MCF 10A (cell line): Measurements from ENCODE around the gene ADAMTS2. TPM values are rescaled to one million over a fixed set of nuclear protein-coding genes. Genes with fewer than 3 reads are reported as not detected.

Source experiments
- BruUV-seq: library from RNA; stranded (reverse); fragments of 400-500 nt; replicated peaks from 2 replicates; lab custom pipeline; 2021; lab: Mats Ljungman, UMichigan
- CTCF ChIA-PET: fragments of 300-600 bp; sonication (Branson Sonifier 250); formaldehyde crosslinking; extraction: SDS; loops from one replicate; lab custom pipeline; 2021; ENCODE audit warnings: antibody characterized with exemption, inconsistent platforms; lab: Yijun Ruan, JAX
- POLR2A ChIA-PET: fragments of 300-600, 350-650 bp; sonication (Branson Sonifier 250); formaldehyde crosslinking; extraction: SDS; loops from one replicate; lab custom pipeline; 2020; ENCODE audit warnings: antibody characterized with exemption, inconsistent platforms; lab: Yijun Ruan, JAX
- DNase-seq: peaks from one replicate; pipeline ENCODE4 v3.0.0-alpha.2; 2018; ENCODE audit not compliant: unreplicated experiment
- H3K27ac Mint-ChIP-seq: one replicate; pipeline ENCODE4 v1.8.0; 2022; ENCODE audit warnings: mild to moderate bottlenecking, low read depth, mixed read lengths; ENCODE audit not compliant: unreplicated experiment
- H3K27me3 Mint-ChIP-seq: one replicate; pipeline ENCODE4 v1.8.0; 2022; ENCODE audit warnings: mixed read lengths; ENCODE audit not compliant: insufficient read depth, unreplicated experiment
- H3K36me3 Mint-ChIP-seq: one replicate; pipeline ENCODE4 v1.8.0; 2022; ENCODE audit warnings: mild to moderate bottlenecking, moderate library complexity, mixed read lengths; ENCODE audit not compliant: insufficient read depth, unreplicated experiment
- H3K4me1 Mint-ChIP-seq: one replicate; pipeline ENCODE4 v1.8.0; 2022; ENCODE audit warnings: mixed read lengths; ENCODE audit not compliant: insufficient read depth, unreplicated experiment
- H3K4me3 Mint-ChIP-seq: one replicate; pipeline ENCODE4 v1.8.0; 2022; ENCODE audit warnings: mild to moderate bottlenecking, moderate library complexity, mixed read lengths; ENCODE audit not compliant: unreplicated experiment
- H3K9me3 Mint-ChIP-seq: one replicate; pipeline ENCODE4 v1.8.0; 2022; ENCODE audit warnings: mixed read lengths; ENCODE audit not compliant: unreplicated experiment
- intact Hi-C: fragments of 100-400 bp; cut with micrococcal nuclease; formaldehyde crosslinking; loops from 2 replicates; pipeline ENCODE4 v1.14.1; 2022
- total RNA-seq: library from RNA; stranded (reverse); gene quantifications from 2 replicates; pipeline ENCODE4 v1.2.3, GENCODE V29; 2022
- TF ChIP-seq, protein P1 (sequence below): fragments of 200-600 bp; IDR thresholded peaks from one replicate; pipeline ENCODE4 v1.8.0; 2022; ENCODE audit warnings: antibody characterized with exemption, mild to moderate bottlenecking; ENCODE audit not compliant: unreplicated experiment

The ADAMTS2 gene
- total RNA-seq, 1 experiment from 2014 or later: not detected

DNA sequence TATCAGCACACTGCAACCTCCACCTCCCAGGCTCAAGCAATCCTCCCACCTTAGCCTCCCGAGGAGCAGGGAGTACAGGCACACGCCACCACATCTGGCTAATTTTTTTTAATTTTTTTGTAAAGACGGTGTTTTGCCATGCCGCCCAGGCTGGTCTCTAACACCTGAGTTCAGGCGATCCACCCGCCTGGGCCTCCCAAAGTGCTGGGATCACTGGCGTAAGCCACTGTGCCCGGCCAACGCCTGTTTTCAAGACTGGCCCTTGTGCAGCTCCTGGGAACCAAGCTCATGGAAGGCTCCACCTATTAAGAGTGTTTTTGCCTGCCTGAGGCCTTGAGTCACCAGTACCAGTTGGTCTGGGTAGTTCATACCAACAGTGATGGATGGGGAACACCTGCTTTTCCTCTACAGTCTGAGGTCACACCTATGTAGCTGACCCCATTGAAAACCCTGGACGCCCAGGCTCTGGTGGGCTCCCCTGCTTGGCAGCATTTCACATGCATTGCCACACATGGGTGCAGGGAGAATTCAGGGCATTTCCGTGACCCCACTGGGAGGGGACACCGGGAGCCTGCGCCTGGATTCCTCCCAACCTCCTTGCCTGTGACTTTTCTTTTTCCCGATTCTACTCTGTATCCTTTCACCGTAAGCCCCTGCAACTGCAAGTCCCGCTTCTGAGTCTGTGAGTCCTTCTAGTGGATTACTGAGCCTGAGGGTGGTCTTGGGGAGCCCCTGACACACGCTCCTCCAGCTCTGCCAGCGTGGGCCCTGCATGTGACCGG, 221.6 kb downstream of the ADAMTS2 start:
- H3K4me1 Mint-ChIP-seq: no peaks in the 10 kb centered on the region
- intact Hi-C loops: no loop called here
- H3K27ac Mint-ChIP-seq: no peak overlapping the region
- no peak for DNase-seq
- H3K9me3 Mint-ChIP-seq: peaks cover 23% of the 10 kb centered on the region
- ChIA-PET CTCF (interaction anchor here (1.0 kb wide), 1 partner anchor 20 kb away, joined by 3 read pairs; no protein-coding TSS in a partner anchor), POLR2A (no interaction called here)
- no peaks in the 10 kb centered on the region for H3K27me3 Mint-ChIP-seq
- TF ChIP-seq, protein P1, sequence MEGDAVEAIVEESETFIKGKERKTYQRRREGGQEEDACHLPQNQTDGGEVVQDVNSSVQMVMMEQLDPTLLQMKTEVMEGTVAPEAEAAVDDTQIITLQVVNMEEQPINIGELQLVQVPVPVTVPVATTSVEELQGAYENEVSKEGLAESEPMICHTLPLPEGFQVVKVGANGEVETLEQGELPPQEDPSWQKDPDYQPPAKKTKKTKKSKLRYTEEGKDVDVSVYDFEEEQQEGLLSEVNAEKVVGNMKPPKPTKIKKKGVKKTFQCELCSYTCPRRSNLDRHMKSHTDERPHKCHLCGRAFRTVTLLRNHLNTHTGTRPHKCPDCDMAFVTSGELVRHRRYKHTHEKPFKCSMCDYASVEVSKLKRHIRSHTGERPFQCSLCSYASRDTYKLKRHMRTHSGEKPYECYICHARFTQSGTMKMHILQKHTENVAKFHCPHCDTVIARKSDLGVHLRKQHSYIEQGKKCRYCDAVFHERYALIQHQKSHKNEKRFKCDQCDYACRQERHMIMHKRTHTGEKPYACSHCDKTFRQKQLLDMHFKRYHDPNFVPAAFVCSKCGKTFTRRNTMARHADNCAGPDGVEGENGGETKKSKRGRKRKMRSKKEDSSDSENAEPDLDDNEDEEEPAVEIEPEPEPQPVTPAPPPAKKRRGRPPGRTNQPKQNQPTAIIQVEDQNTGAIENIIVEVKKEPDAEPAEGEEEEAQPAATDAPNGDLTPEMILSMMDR: no peak
- H3K4me3 Mint-ChIP-seq: no peak overlapping the region
- BruUV-seq: no TSS peak
- no peaks in the 10 kb centered on the region for H3K36me3 Mint-ChIP-seq

DNA sequence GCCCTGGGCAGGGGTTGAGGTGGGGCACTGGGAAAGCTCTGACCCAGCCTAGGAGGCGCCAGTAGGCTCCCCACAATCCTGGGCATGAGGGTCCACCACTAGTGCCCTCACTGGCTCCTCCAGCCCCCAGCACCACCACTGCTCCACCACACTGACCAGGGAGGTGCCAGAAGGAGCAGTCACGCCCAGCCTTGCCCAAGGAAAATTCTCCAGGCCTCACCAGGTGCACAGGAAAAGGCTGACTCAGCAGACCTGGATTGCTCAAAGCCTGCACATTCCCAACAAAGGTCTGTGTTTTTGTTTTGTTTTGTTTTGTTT, 222.2 kb downstream of the ADAMTS2 start:
- Mint-ChIP-seq H3K9me3 (peaks cover 23% of the 10 kb centered on the region), H3K4me1 (no peaks in the 10 kb centered on the region), H3K27me3 (no peaks in the 10 kb centered on the region), H3K4me3 (no peak overlapping the region), H3K36me3 (no peaks in the 10 kb centered on the region), H3K27ac (no peak overlapping the region)
- CTCF ChIA-PET: interaction anchor here (1.0 kb wide), 2 partner anchors 12 to 21 kb away, joined by 3 read pairs; no protein-coding TSS in a partner anchor
- TF ChIP-seq, protein P1: no peak
- POLR2A ChIA-PET: no interaction called here
- intact Hi-C loops: no loop called here
- no peak for DNase-seq
- no TSS peak for BruUV-seq

DNA sequence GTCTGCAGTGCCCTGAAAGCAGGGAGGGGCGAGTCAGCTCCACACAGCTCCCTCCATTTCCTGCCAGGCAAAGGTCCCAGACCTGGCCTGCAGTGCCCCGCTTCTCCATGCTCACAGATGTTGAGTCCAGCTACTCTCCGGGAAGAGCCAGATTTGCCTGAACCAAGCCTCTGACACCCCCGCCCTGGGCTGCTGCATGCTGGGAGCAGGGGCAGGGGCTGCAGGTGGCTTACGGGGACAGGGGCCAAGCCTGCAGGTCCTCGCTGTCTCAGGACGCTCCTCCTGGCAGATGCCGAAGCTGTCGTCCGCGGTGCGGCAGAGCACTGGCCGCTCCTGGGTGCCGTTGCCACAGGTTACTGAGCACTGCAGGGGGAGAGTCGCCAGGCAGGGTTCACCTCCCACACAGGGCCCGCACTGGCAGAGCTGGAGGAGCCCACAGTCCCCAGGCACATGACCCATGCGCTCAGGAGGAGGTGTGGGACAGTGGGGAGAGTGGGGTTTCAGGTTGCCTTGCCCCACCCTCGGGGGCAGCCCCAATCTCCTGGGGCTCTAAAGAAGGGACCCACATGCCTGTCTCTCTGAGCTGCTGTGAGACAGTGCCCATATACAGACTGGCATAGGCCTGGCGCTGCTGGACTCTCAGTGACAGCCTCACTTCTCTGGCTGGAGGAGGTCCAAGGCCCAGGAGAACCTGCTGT, 222.7 kb downstream of the ADAMTS2 start:
- no TSS peak for BruUV-seq
- TF ChIP-seq, protein P1: no peak
- Mint-ChIP-seq H3K27me3 (no peaks in the 10 kb centered on the region), H3K9me3 (peaks cover 23% of the 10 kb centered on the region), H3K27ac (no peak overlapping the region), H3K36me3 (no peaks in the 10 kb centered on the region), H3K4me1 (no peaks in the 10 kb centered on the region), H3K4me3 (no peak overlapping the region)
- ChIA-PET CTCF (interaction anchor here (0.6 to 1.0 kb wide), 2 partner anchors 11 to 113 kb away, joined by 3 read pairs; no protein-coding TSS in a partner anchor), POLR2A (no interaction called here)
- intact Hi-C loops: no loop called here
- no peak for DNase-seq

DNA sequence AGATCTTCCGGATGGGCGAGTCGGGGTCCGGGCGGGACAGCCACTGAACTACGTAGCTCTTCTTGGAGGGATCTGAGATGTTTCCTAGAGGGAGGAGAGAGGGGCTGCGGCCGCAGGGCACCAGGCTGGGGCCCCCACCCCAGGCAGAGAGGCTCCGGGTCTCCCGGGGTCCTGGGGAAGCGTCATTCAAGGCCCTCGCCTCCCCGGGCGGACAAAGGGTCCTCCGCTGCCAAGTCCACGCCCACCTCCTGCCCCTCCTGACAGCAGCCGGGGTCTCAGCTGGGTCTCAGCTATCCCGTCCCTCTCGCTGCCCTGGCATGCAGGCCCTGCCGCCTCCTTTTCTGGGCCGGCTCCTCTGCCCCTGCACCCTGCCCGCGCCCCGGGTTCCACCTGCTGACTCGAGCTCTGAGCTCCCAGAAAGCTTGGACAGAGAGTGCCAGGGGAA, 223.6 kb downstream of the ADAMTS2 start:
- intact Hi-C loops: no loop called here
- DNase-seq: no peak
- Mint-ChIP-seq H3K27me3 (no peaks in the 10 kb centered on the region), H3K36me3 (no peaks in the 10 kb centered on the region), H3K27ac (no peak overlapping the region), H3K9me3 (peaks cover 17% of the 10 kb centered on the region), H3K4me1 (no peaks in the 10 kb centered on the region), H3K4me3 (no peak overlapping the region)
- no TSS peak for BruUV-seq
- ChIA-PET POLR2A (no interaction called here), CTCF (no interaction called here)
- TF ChIP-seq, protein P1: no peak
